IMR-90 (cell line): Measurements from ENCODE around the gene TRPV3. TPM values are rescaled to one million over a fixed set of nuclear protein-coding genes. Genes with fewer than 3 reads are reported as not detected.

ENCODE experiments used
- ATAC-seq: fragments of 200-7000 bp; cut with Tn5 transposase; 2 replicates; pipeline ENCODE4 v1.9.1; 2020; ENCODE audit warnings: low read depth, mild to moderate bottlenecking, moderate library complexity
- BruUV-seq: library from RNA; stranded (reverse); fragments of 400-500 nt; replicated peaks from 2 replicates; lab custom pipeline; 2021; lab: Mats Ljungman, UMichigan
- CTCF ChIA-PET: fragments of 300-600 bp; formaldehyde crosslinking; extraction: SDS; loops from one replicate; lab custom pipeline; 2021; ENCODE audit warnings: antibody characterized with exemption; lab: Yijun Ruan, JAX
- POLR2A ChIA-PET: fragments of 300-600 bp; sonication (Branson Sonifier 250); formaldehyde crosslinking; loops from one replicate; lab custom pipeline; 2022; ENCODE audit warnings: antibody characterized with exemption; ENCODE audit not compliant: unreplicated experiment; lab: Charles Lee
- DNase-seq: peaks from one replicate; pipeline ENCODE4 v3.0.0; 2013
- H2AFZ ChIP-seq: replicated peaks from 2 replicates; pipeline ENCODE3; 2013; ENCODE audit warnings: low read length, mild to moderate bottlenecking; ENCODE audit not compliant: poor library complexity
- H2AK5ac ChIP-seq: 2 replicates; pipeline ENCODE4 v1.6.1; 2013; ENCODE audit warnings: low read depth, low read length, inconsistent platforms
- H2AK9ac ChIP-seq: replicated peaks from 2 replicates; pipeline ENCODE3; 2013; ENCODE audit warnings: mild to moderate bottlenecking, low read depth, low read length, moderate library complexity; ENCODE audit not compliant: poor library complexity
- H2BK120ac ChIP-seq: 2 replicates; pipeline ENCODE4 v1.6.1; 2013; ENCODE audit warnings: low read depth, low read length, inconsistent platforms
- H2BK15ac ChIP-seq: 3 replicates; pipeline ENCODE4 v1.6.1; 2013; ENCODE audit warnings: low read depth, low read length, inconsistent platforms
- H2BK20ac ChIP-seq: 2 replicates; pipeline ENCODE4 v1.6.1; 2013; ENCODE audit warnings: low read depth, mild to moderate bottlenecking, inconsistent platforms, low read length, moderate library complexity
- H2BK5ac ChIP-seq: 2 replicates; pipeline ENCODE4 v1.6.1; 2013; ENCODE audit warnings: mild to moderate bottlenecking, low read depth, low read length, inconsistent platforms; ENCODE audit not compliant: poor library complexity, severe bottlenecking
- H3K14ac ChIP-seq: replicated peaks from 2 replicates; pipeline ENCODE4 v1.6.1; 2013; ENCODE audit warnings: low read depth, low read length, inconsistent platforms
- H3K18ac ChIP-seq: 2 replicates; pipeline ENCODE4 v1.6.1; 2013; ENCODE audit warnings: low read depth, low read length, control low read depth
- H3K23ac ChIP-seq: 2 replicates; pipeline ENCODE4 v1.6.1; 2013; ENCODE audit warnings: low read depth, low read length, inconsistent platforms
- H3K27ac ChIP-seq: 2 replicates; pipeline ENCODE4 v1.5.1; 2013; ENCODE audit warnings: mild to moderate bottlenecking, control low read depth, low read length; ENCODE audit not compliant: insufficient read depth
- H3K27me3 ChIP-seq: 2 replicates; pipeline ENCODE4 v1.6.1; 2013; ENCODE audit warnings: low read length; ENCODE audit not compliant: control insufficient read depth, insufficient read depth
- H3K36me3 ChIP-seq: 2 replicates; pipeline ENCODE4 v1.6.1; 2013; ENCODE audit warnings: low read length, mixed read lengths; ENCODE audit not compliant: control insufficient read depth, insufficient read depth
- H3K4ac ChIP-seq: 2 replicates; pipeline ENCODE4 v1.6.1; 2013; ENCODE audit warnings: low read depth, low read length, inconsistent platforms
- H3K4me1 ChIP-seq: 2 replicates; pipeline ENCODE4 v1.6.1; 2013; ENCODE audit warnings: low read length, mixed read lengths; ENCODE audit not compliant: control insufficient read depth, insufficient read depth
- H3K4me2 ChIP-seq: 2 replicates; pipeline ENCODE4 v1.6.1; 2013; ENCODE audit warnings: low read depth, mild to moderate bottlenecking, control low read depth, low read length, moderate library complexity
- H3K4me3 ChIP-seq: 2 replicates; pipeline ENCODE4 v1.5.1; 2013; ENCODE audit warnings: low read depth, mild to moderate bottlenecking, control low read depth, low read length, moderate library complexity; ENCODE audit not compliant: insufficient read depth
- H3K56ac ChIP-seq: 2 replicates; pipeline ENCODE4 v1.6.1; 2013; ENCODE audit warnings: low read length, inconsistent platforms; ENCODE audit not compliant: insufficient read depth; ENCODE audit errors: extremely low read depth
- H3K79me1 ChIP-seq, 2 experiments: 2 replicates each; pipeline ENCODE4 v1.6.1; 2013; ENCODE audit warnings: low read length in 2 of 2, inconsistent platforms in 1 of 2, low read depth in 1 of 2
- H3K9ac ChIP-seq: 2 replicates; pipeline ENCODE4 v1.6.1; 2013; ENCODE audit warnings: low read depth, low read length, control low read depth
- H3K9me1 ChIP-seq: 2 replicates; pipeline ENCODE4 v1.6.1; 2013; ENCODE audit warnings: low read length, inconsistent platforms; ENCODE audit not compliant: insufficient read depth
- H3K9me3 ChIP-seq: 2 replicates; pipeline ENCODE4 v1.6.1; 2013; ENCODE audit warnings: low read length; ENCODE audit not compliant: control insufficient read depth, insufficient read depth
- H4K20me1 ChIP-seq: 2 replicates; pipeline ENCODE4 v1.6.1; 2013; ENCODE audit warnings: low read length, inconsistent platforms; ENCODE audit not compliant: insufficient read depth
- H4K5ac ChIP-seq: 2 replicates; pipeline ENCODE4 v1.6.1; 2013; ENCODE audit warnings: mild to moderate bottlenecking, low read depth, low read length, control low read depth
- H4K8ac ChIP-seq, 2 experiments: 2 replicates each; pipeline ENCODE4 v1.6.1; 2013; ENCODE audit warnings: low read depth in 2 of 2, low read length in 2 of 2, control low read depth in 1 of 2, inconsistent platforms in 1 of 2
- H4K91ac ChIP-seq: 2 replicates; pipeline ENCODE4 v1.6.1; 2013; ENCODE audit warnings: low read depth, low read length, inconsistent platforms; ENCODE audit not compliant: insufficient read depth
- BHLHE40 ChIP-seq: fragments of 150-350 bp; IDR thresholded peaks from 2 replicates; pipeline ENCODE4 v1.6.1; 2016; ENCODE audit warnings: mild to moderate bottlenecking, low read depth, low read length
- FOS ChIP-seq: fragments of 150-350 bp; IDR thresholded peaks from 2 replicates; pipeline ENCODE4 v1.6.1; 2016; ENCODE audit warnings: low read depth, low read length
- MAFK ChIP-seq: IDR thresholded peaks from 2 replicates; pipeline ENCODE4 v1.6.1; 2012; ENCODE audit warnings: low read depth, low read length, improper control_type of control experiment
- POLR2A ChIP-seq: IDR thresholded peaks from 2 replicates; pipeline ENCODE4 v1.6.1; 2012; ENCODE audit warnings: mild to moderate bottlenecking, low read depth, low read length
- WGBS, 2 experiments: methylation state at CpG; one replicate each; pipeline versions ENCODE4 v1.1.5 to v1.1.7; 2013; ENCODE audit warnings: missing lambda C conversion rate in 2 of 2; ENCODE audit not compliant: insufficient read length in 1 of 2; ENCODE audit errors: extremely low coverage in 2 of 2; 5-methylcytosine and 5-hydroxymethylcytosine counted together
- dilution Hi-C: fragments of 300-500 bp; cut with HindIII; formaldehyde crosslinking; loops from one replicate; pipeline ENCODE4 v1.14.3; 2018; ENCODE audit warnings: low sequenced_read_pairs; ENCODE audit not compliant: unreplicated experiment
- in situ Hi-C: fragments of 300-500 bp; cut with MboI; formaldehyde crosslinking; loops from 3 replicates; pipeline ENCODE4 v1.14.3; 2019; ENCODE audit warnings: low sequenced_read_pairs, inconsistent platforms, mixed read lengths
- intact Hi-C: fragments of 100-400 bp; cut with micrococcal nuclease; formaldehyde crosslinking; loops from 2 replicates; pipeline ENCODE4 v1.10.0; 2022
- polyA plus RNA-seq, 3 experiments: library from polyadenylated mRNA; depleted of rRNA; stranded (reverse); fragments of >200 nt; gene quantifications; 2 replicates each; pipeline ENCODE4 v1.2.3, GENCODE V29; 2012; ENCODE audit warnings: low replicate concordance in 1 of 3
- total RNA-seq: library from RNA; depleted of rRNA; stranded (reverse); fragments of >200 nt; gene quantifications from 2 replicates; pipeline ENCODE4 v1.2.3, GENCODE V29; 2012

TRPV3 gene
- total and polyA plus RNA-seq, 2 of the 4 experiments (the other 2 are of a cell fraction) = 0.18 to 0.26 TPM

DNA sequence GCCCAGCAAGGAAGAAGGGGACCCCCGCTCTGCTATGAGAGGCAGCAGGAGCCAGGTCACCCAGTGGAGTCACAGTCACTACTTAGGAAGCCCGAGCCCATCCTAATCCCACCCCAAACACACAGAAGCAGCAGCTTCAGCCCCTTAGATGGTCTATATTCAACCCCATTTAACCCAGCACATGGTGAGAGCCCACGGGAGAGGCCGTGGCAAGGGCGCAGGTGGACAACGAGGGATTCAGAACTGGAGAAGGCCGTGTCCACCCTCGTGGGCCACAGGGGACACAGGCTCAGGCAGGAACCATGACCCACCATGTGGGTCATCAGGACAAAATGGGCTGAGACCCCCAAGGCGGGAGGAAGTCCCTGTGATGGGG lies 1.6 kb upstream of the TRPV3 start:
- Histone ChIP-seq H3K4me2 (no peak overlapping the region), H3K36me3 (no peaks in the 10 kb centered on the region), H3K4me3 (no peak overlapping the region), H3K27me3 (no peaks in the 10 kb centered on the region; the same call in 1 of the 2 replicates), H2AK5ac (no peak overlapping the region), H4K91ac (no peak overlapping the region; the same call in 1 of the 2 replicates), H3K56ac (no peak overlapping the region), H3K9ac (no peak overlapping the region), H4K8ac (peak overlapping the region; percentile 33 to 68; a peak in 2 of 4 replicates), H2BK5ac (no peak overlapping the region), H3K23ac (no peak overlapping the region), H3K4ac (0 out of 2 replicates have a peak overlapping the region, but pooled peaks have one; percentile 7), H4K20me1 (no peaks in the 10 kb centered on the region), H3K18ac (no peak overlapping the region), H3K79me1 (no peaks in the 10 kb centered on the region), H3K9me3 (no peaks in the 10 kb centered on the region), H3K27ac (no peak overlapping the region), H3K9me1 (peaks cover 5% of the 10 kb centered on the region; the same call in 1 of the 2 replicates), H3K14ac (no peak overlapping the region), H3K4me1 (peaks cover 7% of the 10 kb centered on the region), H2AFZ (peak overlapping the region; percentile 93), H2BK15ac (no peak overlapping the region), H2AK9ac (peak overlapping the region; percentile 52), H2BK20ac (no peak overlapping the region), H2BK120ac (no peak overlapping the region), H4K5ac (no peak overlapping the region)
- CTCF ChIA-PET = no interaction called here
- in situ Hi-C loops (no loop called here), intact Hi-C loops (no loop called here), dilution Hi-C loops (no loop called here)
- no peak for TF ChIP-seq POLR2A
- TF ChIP-seq MAFK = no peak
- no peak for TF ChIP-seq BHLHE40
- TF ChIP-seq FOS = no peak
- DNase-seq (no peak), ATAC-seq (no peak)
- POLR2A ChIA-PET = no interaction called here
- WGBS, 2 experiments = 86% methylated on average over 5 of the region's 9 CpGs; no CpG with 5 or more reads in 1 of the 2 experiments
- BruUV-seq = no TSS peak
